OCI-LY1 (cell line): Measurements from ENCODE around the gene RHOJ.
A peak's percentile ranks its signal among the peaks of the same experiment; 100 is the strongest.
"Not testable (repeated sequence)": the region's sequence is repeated elsewhere in the genome, so short reads cannot be mapped to it uniquely, and the experiment has no call there.

ENCODE experiments used
- H2AFZ ChIP-seq: fragments of 200-600 bp; sonication (generic), shearing (Covaris generic); 2 replicates; pipeline ENCODE4 v1.6.0; 2014; ENCODE audit warnings: antibody characterized with exemption, mild to moderate bottlenecking, low read length
- H3F3A ChIP-seq: fragments of 200-600 bp; sonication (generic), shearing (Covaris generic); 2 replicates; pipeline ENCODE4 v1.6.0; 2014; ENCODE audit warnings: mild to moderate bottlenecking, antibody characterized with exemption, low read length, moderate library complexity; ENCODE audit not compliant: insufficient read depth
- H3K27ac ChIP-seq: fragments of 200-600 bp; sonication (generic); 2 replicates; pipeline ENCODE4 v1.5.1; 2014; ENCODE audit warnings: low read length, mixed run types, mild to moderate bottlenecking, low read depth; ENCODE audit not compliant: poor library complexity, severe bottlenecking
- H3K27me3 ChIP-seq: fragments of 200-600 bp; sonication (generic); 2 replicates; pipeline ENCODE4 v1.6.0; 2014; ENCODE audit warnings: antibody characterized with exemption, mild to moderate bottlenecking, low read length, moderate library complexity; ENCODE audit not compliant: insufficient read depth
- H3K36me3 ChIP-seq: fragments of 200-600 bp; sonication (generic); 2 replicates; pipeline ENCODE4 v1.6.1; 2014; ENCODE audit warnings: mild to moderate bottlenecking, antibody characterized with exemption, low read length, moderate library complexity, mixed read lengths; ENCODE audit not compliant: insufficient read depth
- H3K4me1 ChIP-seq: fragments of 200-600 bp; sonication (generic); 2 replicates; pipeline ENCODE4 v1.5.1; 2014; ENCODE audit warnings: mild to moderate bottlenecking, low read length, moderate library complexity; ENCODE audit not compliant: insufficient read depth, severe bottlenecking
- H3K4me2 ChIP-seq: fragments of 200-600 bp; sonication (generic), shearing (Covaris generic); 2 replicates; pipeline ENCODE4 v1.6.1; 2014; ENCODE audit warnings: low read length
- H3K4me3 ChIP-seq: fragments of 200-600 bp; sonication (generic); 2 replicates; pipeline ENCODE4 v1.5.1; 2014; ENCODE audit warnings: low read length, low read depth, mild to moderate bottlenecking, mixed read lengths; ENCODE audit not compliant: poor library complexity, severe bottlenecking
- H3K79me2 ChIP-seq: fragments of 200-600 bp; shearing (Covaris generic); 2 replicates; pipeline ENCODE4 v1.6.1; 2016; ENCODE audit warnings: mixed run types, low read length, mixed read lengths; ENCODE audit not compliant: insufficient read depth
- H3K9ac ChIP-seq: fragments of 200-600 bp; sonication (generic), shearing (Covaris generic); 2 replicates; pipeline ENCODE4 v1.6.1; 2014; ENCODE audit warnings: mild to moderate bottlenecking, low read length, mixed read lengths
- H3K9me2 ChIP-seq: fragments of 200-600 bp; sonication (generic), shearing (Covaris generic); 2 replicates; pipeline ENCODE4 v1.6.1; 2014; ENCODE audit warnings: low read depth, mild to moderate bottlenecking, low read length, mixed read lengths
- H3K9me3 ChIP-seq: fragments of 200-600 bp; shearing (Covaris generic); 2 replicates; pipeline ENCODE4 v1.6.1; 2014; ENCODE audit warnings: low read length, mixed read lengths
- H4K20me1 ChIP-seq: fragments of 200-600 bp; sonication (generic), shearing (Covaris generic); 2 replicates; pipeline ENCODE4 v1.6.0; 2016; ENCODE audit warnings: mild to moderate bottlenecking, low read length; ENCODE audit not compliant: insufficient read depth
- EZH2 ChIP-seq: fragments of 200-600 bp; sonication (generic), shearing (Covaris generic); IDR thresholded peaks from 2 replicates; pipeline ENCODE4 v1.8.0; 2017; ENCODE audit warnings: borderline replicate concordance, mixed run types, mild to moderate bottlenecking, antibody characterized with exemption, low read length, moderate library complexity, mixed read lengths
- TF ChIP-seq, protein P1 (sequence below): fragments of 200-600 bp; sonication (generic), shearing (Covaris generic); IDR thresholded peaks from 2 replicates; pipeline ENCODE4 v1.5.1; 2017; ENCODE audit warnings: mild to moderate bottlenecking, antibody characterized with exemption, low read length, moderate library complexity, mixed read lengths

The RHOJ gene

DNA sequence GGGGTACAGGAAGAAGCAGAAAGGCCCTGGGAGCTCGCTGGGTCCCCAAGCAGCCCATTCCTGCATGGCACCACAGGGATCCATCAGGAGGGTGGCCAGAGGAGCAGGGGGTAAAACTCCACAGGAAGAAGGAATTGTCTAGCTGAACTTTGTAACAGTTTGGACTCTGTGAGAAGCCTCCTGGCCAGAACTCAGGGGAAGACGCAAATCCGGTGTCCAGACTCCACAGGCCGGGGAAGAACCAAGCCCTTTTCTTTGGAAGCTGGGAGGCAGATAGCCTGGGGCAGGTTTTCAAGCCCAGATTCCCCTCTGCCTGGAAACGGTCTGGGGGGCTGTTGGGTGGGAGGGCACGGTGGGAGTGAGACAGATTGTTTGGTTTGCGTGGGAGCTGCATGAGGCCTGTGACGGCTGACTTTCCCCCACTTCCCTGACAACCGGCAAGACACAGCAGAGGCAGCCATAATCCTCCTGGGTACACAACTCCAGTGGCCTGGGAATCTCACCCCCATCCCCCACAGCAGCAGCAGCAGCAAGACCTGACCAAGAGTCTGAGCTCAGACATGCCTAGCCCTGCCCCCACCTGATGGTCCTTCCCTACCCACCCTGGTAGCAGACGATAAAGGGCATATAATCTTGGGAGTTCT lies 97.8 kb downstream of the RHOJ start:
- H3K4me1 ChIP-seq, result no peaks in the 10 kb centered on the region
- TF ChIP-seq, protein P1, sequence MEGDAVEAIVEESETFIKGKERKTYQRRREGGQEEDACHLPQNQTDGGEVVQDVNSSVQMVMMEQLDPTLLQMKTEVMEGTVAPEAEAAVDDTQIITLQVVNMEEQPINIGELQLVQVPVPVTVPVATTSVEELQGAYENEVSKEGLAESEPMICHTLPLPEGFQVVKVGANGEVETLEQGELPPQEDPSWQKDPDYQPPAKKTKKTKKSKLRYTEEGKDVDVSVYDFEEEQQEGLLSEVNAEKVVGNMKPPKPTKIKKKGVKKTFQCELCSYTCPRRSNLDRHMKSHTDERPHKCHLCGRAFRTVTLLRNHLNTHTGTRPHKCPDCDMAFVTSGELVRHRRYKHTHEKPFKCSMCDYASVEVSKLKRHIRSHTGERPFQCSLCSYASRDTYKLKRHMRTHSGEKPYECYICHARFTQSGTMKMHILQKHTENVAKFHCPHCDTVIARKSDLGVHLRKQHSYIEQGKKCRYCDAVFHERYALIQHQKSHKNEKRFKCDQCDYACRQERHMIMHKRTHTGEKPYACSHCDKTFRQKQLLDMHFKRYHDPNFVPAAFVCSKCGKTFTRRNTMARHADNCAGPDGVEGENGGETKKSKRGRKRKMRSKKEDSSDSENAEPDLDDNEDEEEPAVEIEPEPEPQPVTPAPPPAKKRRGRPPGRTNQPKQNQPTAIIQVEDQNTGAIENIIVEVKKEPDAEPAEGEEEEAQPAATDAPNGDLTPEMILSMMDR, result no peak
- no peak for TF ChIP-seq EZH2
- H4K20me1 ChIP-seq, result no peaks in the 10 kb centered on the region
- H3K36me3 ChIP-seq, result no peaks in the 10 kb centered on the region
- H2AFZ ChIP-seq, result no peak overlapping the region
- H3K4me3 ChIP-seq, result no peak overlapping the region
- no peaks in the 10 kb centered on the region for H3K9me3 ChIP-seq
- no peaks in the 10 kb centered on the region for H3F3A ChIP-seq
- H3K27ac ChIP-seq, result no peak overlapping the region
- H3K27me3 ChIP-seq, result 0 out of 2 replicates have a peak, but pooled peaks cover 3% of the 10 kb centered on the region
- no peaks in the 10 kb centered on the region for H3K9me2 ChIP-seq
- H3K79me2 ChIP-seq, result no peaks in the 10 kb centered on the region
- no peak overlapping the region for H3K9ac ChIP-seq
- H3K4me2 ChIP-seq, result no peak overlapping the region

- not testable (repeated sequence) for H3K79me2 ChIP-seq, H3K4me1 ChIP-seq, H3K4me3 ChIP-seq, H3K9me2 ChIP-seq, H3K36me3 ChIP-seq, H3K4me2 ChIP-seq, H4K20me1 ChIP-seq, H3K9me3 ChIP-seq, H2AFZ ChIP-seq, H3K27ac ChIP-seq, H3K9ac ChIP-seq, H3K27me3 ChIP-seq, H3F3A ChIP-seq
Measured at GRCh38 chr14:63304429-63304828, 100.2 kb downstream of the RHOJ start.

GRCh38 chr14:63308723-63309317 lies 104.6 kb downstream of the RHOJ start:
- H3K79me2 ChIP-seq, result no peaks in the 10 kb centered on the region
- no peak overlapping the region for H3K4me2 ChIP-seq
- H3K27ac ChIP-seq, result no peak overlapping the region
- no peak overlapping the region for H2AFZ ChIP-seq
- no peaks in the 10 kb centered on the region for H3K9me2 ChIP-seq
- no peak overlapping the region for H3K9ac ChIP-seq
- H3K4me1 ChIP-seq, result no peaks in the 10 kb centered on the region
- H3K4me3 ChIP-seq, result no peak overlapping the region
- no peaks in the 10 kb centered on the region for H3K27me3 ChIP-seq
- H3K9me3 ChIP-seq, result no peaks in the 10 kb centered on the region
- H4K20me1 ChIP-seq, result no peaks in the 10 kb centered on the region
- no peaks in the 10 kb centered on the region for H3K36me3 ChIP-seq
- no peaks in the 10 kb centered on the region for H3F3A ChIP-seq
- TF ChIP-seq, protein P1, result peak; percentile 69
- no peak for TF ChIP-seq EZH2

DNA sequence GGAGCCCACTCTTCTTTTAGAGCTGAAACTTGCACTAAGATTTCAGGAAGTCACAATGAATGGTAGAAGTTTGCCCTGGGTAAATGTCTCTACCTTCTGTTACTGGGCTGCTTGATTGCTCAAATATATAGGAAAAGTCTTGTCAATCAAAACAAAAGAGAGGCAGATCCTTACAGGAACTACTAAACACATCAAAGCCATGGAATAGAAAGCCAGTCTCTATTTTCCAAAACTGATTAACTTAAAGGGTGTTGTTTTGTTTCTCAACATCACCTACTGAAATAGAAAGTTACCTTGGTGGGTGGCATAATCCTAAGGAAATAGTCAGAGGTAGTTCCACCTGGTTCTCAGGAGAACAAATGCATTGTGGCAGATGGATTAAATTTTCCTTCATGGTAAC lies 114.6 kb downstream of the RHOJ start, which contains the start of gene GPHB5:
TSS of gene GPHB5 (minus strand) at position 101 of the 400 bp plus-strand sequence. CDS start 1,086 bp downstream, outside the sequence.
- Histone ChIP-seq H3K4me3 (no peak within 1 kb of the TSS), H3F3A (no peaks in the 10 kb centered on the region), H3K36me3 (no peaks in the 10 kb centered on the region), H3K9me3 (no peaks in the 10 kb centered on the region), H3K4me2 (no peak within 1 kb of the TSS), H2AFZ (no peak within 1 kb of the TSS), H3K79me2 (no peaks in the 10 kb centered on the region), H3K27me3 (no peaks in the 10 kb centered on the region; the same call in 1 of the 2 replicates), H3K9ac (no peak within 1 kb of the TSS), H3K4me1 (no peaks in the 10 kb centered on the region), H3K27ac (no peak within 1 kb of the TSS), H3K9me2 (no peaks in the 10 kb centered on the region), H4K20me1 (no peaks in the 10 kb centered on the region)
- TF ChIP-seq, protein P1, result no peak
- no peak for TF ChIP-seq EZH2
